ENCODE results near the gene CCDC86. TPM values are rescaled to one million over a fixed set of nuclear protein-coding genes. Genes with fewer than 3 reads are reported as not detected.

The CCDC86 gene
- total RNA-seq, 1 donor from 2014 or later = 88.2 TPM

DNA sequence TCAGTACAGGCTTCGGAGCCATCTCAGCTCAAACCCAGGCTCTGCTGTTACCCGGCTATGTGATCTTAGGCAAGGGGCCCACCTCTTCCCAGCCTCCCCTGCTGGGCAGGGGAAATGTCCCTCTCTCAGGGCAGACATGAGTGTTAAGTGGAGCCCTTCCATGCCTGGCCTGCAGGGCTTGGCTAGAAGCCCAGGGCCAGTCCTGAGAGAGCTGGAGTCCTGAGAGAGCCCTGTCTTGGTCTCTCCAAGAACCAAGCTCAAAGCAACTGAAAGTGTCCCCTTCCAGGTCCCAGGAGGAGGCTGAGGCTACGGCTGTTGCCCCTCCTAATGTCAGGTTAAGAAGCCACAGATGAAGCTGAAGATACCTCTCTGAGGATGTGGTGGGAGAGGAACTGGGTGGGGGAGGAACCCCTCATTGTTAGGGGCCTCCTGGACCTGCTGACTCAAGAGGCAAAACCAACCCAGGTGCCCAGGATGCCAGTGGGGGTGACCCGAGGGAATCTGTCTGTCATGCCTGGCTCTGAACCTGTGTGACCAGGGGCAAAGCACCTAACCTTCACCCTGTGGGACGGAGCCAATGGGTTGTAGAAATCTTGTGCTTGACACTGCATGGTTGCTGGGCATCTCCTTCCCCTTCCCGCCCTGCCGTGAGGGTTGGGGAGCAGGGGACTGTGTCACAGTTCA, 29.6 kb downstream of the CCDC86 start:
- DNase-seq (ENCODE audit: low spot score) = no peak
- H3K36me3 Mint-ChIP-seq (ENCODE audit: low read depth) = no peaks in the 10 kb centered on the region
- intact Hi-C loops (cut with micrococcal nuclease) = no loop called here
- H3K4me1 Mint-ChIP-seq (ENCODE audit: low read depth) = peaks cover 4% of the 10 kb centered on the region
- H3K27ac Mint-ChIP-seq = no peak overlapping the region
- no peaks in the 10 kb centered on the region for H3K27me3 Mint-ChIP-seq (ENCODE audit: insufficient read depth)
- H3K4me3 Mint-ChIP-seq = no peak overlapping the region
- no peaks in the 10 kb centered on the region for H3K9me3 Mint-ChIP-seq

DNA sequence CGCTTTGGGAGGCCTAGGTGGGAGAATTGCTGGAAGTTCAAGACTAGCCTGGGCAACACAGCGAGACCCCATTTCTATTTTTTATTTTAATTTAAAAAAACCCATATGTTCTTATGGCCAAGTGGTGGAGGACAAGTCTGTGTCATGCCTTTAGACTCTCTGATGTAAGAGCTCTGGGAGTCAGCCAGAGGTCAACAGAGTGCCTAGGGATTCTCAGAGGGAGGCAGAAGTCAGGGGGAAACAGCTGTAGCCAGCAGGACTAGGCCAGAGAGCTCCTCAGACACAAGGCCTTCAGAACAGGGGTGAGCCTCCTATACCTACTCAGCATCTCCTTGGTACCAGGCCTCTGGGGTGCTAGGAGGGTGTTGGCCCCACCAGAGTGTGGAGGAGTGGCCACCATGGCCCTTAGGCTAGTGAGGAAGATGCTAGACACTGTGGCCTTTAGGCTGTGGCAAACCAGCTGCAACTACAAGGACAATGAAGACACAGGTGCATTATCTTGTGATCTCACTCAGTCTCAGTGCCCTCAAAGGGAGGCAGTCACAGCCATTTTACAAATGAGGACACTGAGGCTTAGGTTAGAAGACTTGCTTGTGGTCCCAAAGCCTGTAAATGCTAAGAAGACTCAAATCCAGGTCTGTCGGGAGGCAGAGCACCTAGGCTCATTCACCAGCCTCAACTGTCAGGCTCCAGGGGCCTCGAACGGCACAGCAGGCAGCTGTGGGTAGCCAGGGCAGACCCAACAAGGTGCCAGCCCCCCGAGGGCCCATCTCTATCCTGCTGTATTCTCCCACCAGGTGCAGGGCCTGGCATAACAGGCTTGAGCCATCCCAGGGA, 30.4 kb downstream of the CCDC86 start:
- Mint-ChIP-seq H3K4me3 (no peak overlapping the region), H3K36me3 (ENCODE audit: low read depth) (peaks cover 3% of the 10 kb centered on the region), H3K27ac (no peak overlapping the region), H3K27me3 (ENCODE audit: insufficient read depth) (no peaks in the 10 kb centered on the region), H3K4me1 (ENCODE audit: low read depth) (peaks cover 4% of the 10 kb centered on the region), H3K9me3 (no peaks in the 10 kb centered on the region)
- no peak for DNase-seq (ENCODE audit: low spot score)
- intact Hi-C loops (cut with micrococcal nuclease) = no loop called here

DNA sequence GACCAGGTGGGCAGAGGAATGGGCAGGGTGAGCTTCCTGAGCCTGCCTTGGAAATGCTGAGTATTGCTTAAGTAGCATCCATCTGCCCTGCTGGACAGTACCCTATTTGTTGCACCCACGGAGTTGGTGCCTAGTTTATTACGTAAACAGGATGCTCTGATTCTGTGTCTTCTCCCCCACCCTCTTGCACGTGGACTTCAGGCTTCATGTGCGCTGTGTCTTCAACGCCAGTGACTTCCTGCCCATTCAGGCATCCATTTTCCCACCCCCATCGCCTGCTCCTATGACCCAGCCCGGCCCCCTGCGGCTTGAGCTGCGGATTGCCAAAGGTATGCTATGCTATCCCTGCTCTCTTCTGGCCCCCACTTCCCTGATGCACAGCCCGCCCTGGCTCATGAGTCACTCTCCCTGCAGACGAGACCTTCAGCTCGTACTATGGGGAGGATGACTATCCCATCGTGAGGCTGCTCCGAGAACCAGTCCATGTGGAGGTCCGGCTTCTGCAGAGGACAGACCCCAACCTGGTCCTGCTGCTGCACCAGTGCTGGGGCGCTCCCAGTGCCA, 31.1 kb downstream of the CCDC86 start:
- no peak overlapping the region for H3K4me3 Mint-ChIP-seq
- H3K4me1 Mint-ChIP-seq (ENCODE audit: low read depth) = peaks cover 4% of the 10 kb centered on the region
- no peak for DNase-seq (ENCODE audit: low spot score)

DNA sequence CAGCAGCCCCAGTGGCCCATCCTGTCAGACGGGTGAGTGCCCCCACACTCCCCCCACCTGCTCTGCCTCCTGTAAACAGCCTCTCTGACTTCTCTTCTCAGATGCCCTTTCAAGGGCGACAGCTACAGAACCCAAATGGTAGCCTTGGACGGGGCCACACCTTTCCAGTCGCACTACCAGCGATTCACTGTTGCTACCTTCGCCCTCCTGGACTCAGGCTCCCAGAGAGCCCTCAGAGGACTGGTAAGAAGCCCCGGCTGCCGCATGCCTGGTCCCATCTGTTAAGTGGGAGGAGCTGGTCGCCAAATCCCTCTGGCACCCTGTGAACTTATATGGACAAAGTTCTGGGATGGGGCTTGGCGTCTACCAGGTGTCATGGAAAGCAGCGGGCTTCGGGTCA, 31.6 kb downstream of the CCDC86 start:
- Mint-ChIP-seq H3K27me3 (ENCODE audit: insufficient read depth) (no peaks in the 10 kb centered on the region), H3K4me3 (no peak overlapping the region), H3K36me3 (ENCODE audit: low read depth) (peaks cover 9% of the 10 kb centered on the region), H3K4me1 (ENCODE audit: low read depth) (peaks cover 4% of the 10 kb centered on the region), H3K27ac (no peak overlapping the region), H3K9me3 (no peaks in the 10 kb centered on the region)
- intact Hi-C loops (cut with micrococcal nuclease) = no loop called here
- no peak for DNase-seq (ENCODE audit: low spot score)

More for the DNA sequence above, 31.1 kb downstream of the CCDC86 start:
- Mint-ChIP-seq H3K36me3 (ENCODE audit: low read depth) (peaks cover 8% of the 10 kb centered on the region), H3K27ac (no peak overlapping the region), H3K27me3 (ENCODE audit: insufficient read depth) (no peaks in the 10 kb centered on the region), H3K9me3 (no peaks in the 10 kb centered on the region)
- intact Hi-C loops (cut with micrococcal nuclease) = no loop called here

DNA sequence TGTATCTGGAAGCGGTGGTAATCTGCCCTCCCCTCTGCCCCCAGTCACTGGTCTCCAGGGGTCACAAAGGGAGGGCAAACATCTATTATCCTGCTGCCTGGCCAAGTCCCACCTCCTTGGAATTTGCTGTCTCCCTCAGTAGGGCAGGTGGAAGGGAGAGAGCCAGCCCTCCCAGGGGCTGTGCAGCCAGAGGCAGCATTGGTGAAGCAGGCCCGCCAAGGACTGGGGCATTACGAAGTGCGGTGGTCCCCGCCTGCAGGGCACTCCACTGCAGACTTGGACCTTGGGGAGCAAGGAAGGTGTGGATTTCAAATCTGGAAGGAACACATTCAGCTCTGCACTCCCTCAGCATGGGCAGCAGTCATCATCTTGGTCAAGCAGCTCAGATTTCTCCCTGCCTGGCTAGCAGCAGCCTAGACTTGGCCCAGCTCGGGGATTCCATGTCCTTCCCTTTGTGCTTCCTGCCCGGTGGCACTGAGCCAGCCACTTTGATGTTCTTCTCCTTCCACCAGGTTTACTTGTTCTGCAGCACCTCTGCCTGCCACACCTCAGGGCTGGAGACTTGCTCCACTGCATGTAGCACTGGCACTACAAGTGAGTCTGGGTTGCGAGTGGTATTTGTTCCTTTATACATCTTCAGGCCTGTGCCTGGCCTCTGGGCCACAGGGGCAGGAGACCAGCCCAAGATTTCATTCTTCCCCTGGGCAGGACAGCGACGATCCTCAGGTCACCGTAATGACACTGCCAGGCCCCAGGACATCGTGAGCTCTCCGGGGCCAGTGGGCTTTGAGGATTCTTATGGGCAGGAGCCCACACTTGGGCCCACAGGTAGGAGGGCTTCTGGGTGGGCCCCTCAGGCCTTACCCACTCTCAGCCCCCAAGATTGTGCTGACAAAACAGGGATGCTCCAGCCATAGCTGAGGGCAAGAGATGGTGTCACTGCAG, 32.8 kb downstream of the CCDC86 start:
- Mint-ChIP-seq H3K9me3 (no peaks in the 10 kb centered on the region), H3K27ac (no peak overlapping the region), H3K4me3 (no peak overlapping the region), H3K27me3 (ENCODE audit: insufficient read depth) (peaks cover 2% of the 10 kb centered on the region), H3K36me3 (ENCODE audit: low read depth) (peaks cover 13% of the 10 kb centered on the region), H3K4me1 (ENCODE audit: low read depth) (peaks cover 4% of the 10 kb centered on the region)
- DNase-seq (ENCODE audit: low spot score) = no peak
- intact Hi-C loops (cut with micrococcal nuclease) = no loop called here

DNA sequence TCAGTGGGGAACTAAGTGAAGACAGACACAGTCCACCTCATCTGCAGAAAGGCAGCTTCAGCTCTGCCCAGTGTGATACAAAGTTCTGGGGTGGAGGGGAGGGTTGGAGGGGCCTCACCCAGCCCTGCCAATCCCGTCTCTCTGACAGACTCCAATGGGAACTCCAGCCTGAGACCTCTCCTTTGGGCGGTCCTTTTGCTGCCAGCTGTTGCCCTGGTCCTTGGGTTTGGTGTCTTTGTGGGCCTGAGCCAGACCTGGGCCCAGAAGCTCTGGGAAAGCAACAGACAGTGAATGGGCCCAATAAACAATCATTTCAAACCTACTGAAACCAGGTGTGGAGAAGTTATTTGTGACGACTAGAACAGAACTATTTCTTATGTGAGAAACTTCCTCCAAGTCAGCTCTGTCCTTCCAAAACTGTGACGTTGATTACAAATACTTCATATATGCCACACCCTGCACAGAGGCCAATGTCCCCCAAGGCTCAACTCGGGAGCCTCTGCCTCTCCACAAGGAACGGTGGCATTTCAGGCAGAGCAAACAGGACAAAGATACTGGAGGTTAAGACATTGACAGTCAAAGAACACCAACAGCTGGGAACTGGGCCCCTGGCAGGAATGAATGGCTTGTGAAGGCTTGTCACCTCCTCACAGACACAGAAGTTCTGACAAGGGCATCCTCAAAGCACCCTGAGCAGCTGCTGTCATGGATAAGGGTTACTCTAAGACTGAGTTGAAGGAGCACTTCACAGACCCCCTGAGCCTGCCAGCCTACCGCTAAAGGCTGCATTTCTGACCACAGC, 33.7 kb downstream of the CCDC86 start:
- Mint-ChIP-seq H3K27me3 (ENCODE audit: insufficient read depth) (peaks cover 2% of the 10 kb centered on the region), H3K4me3 (no peak overlapping the region), H3K27ac (no peak overlapping the region), H3K4me1 (ENCODE audit: low read depth) (peaks cover 5% of the 10 kb centered on the region), H3K9me3 (no peaks in the 10 kb centered on the region), H3K36me3 (ENCODE audit: low read depth) (peaks cover 18% of the 10 kb centered on the region)
- intact Hi-C loops (cut with micrococcal nuclease) = no loop called here
- no peak for DNase-seq (ENCODE audit: low spot score)

DNA sequence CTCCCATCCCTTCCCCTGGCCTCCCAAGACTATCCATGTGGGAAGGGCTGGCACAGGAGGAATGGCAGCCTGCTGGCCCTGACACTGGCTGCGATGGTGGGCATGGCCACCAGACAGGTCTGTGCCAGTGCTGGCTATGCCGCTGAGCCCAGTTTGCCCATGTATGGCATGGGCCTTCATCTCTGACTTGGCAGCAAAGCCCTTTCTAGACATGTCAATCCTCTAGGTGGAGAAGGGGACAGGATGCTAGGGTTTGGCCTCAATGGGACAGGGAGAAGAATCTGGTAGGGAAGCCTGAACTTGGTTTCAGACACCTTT, 34.2 kb downstream of the CCDC86 start:
- no peak overlapping the region for H3K27ac Mint-ChIP-seq
- no peak overlapping the region for H3K4me3 Mint-ChIP-seq
- H3K9me3 Mint-ChIP-seq = no peaks in the 10 kb centered on the region
- DNase-seq (ENCODE audit: low spot score) = no peak
- H3K27me3 Mint-ChIP-seq (ENCODE audit: insufficient read depth) = peaks cover 2% of the 10 kb centered on the region
- intact Hi-C loops (cut with micrococcal nuclease) = no loop called here
- H3K36me3 Mint-ChIP-seq (ENCODE audit: low read depth) = peaks cover 20% of the 10 kb centered on the region
- H3K4me1 Mint-ChIP-seq (ENCODE audit: low read depth) = peaks cover 8% of the 10 kb centered on the region

DNA sequence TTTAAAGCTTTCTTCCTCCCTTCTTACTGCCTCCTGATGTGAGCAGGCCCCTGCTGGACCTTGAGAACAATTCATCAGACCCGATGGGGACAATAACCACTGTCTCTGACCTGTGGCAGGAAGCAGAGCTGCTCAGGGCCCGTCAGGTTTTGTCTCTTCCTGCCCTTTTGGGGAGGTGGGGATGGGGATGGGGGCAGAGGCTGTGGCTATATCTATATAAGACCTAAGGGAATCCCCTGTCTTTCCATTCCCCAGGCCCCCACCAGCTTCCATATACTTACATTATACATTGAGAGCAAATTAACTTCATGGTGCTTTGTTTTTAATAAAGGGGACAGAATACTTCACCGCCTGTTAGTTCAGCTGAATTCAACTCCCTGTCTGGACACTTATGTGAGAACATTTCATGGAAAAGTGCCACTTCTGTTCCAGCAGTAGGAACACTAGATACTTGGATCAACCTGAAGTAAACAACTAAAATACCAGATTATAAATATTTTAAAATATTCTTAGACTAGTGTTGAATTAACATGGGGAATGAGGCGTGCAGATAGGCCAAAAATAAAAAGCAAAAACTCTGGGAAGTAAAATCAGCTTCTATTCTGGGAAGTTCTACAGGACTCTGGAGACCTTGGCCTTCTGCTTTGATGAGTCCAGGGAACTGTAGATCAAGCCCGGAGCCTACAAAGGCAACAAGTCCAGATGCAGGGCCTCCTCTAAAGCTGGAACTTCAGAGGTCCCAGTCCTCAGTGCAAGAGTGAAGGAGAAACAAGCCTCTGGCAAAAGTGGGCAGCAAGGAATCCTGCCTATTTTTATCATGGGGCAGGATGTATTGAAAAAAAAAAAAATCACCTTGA, 36.6 kb downstream of the CCDC86 start:
- H3K9me3 Mint-ChIP-seq = no peaks in the 10 kb centered on the region
- H3K4me3 Mint-ChIP-seq = no peak overlapping the region
- peaks cover 2% of the 10 kb centered on the region for H3K27me3 Mint-ChIP-seq (ENCODE audit: insufficient read depth)
- peaks cover 4% of the 10 kb centered on the region for H3K4me1 Mint-ChIP-seq (ENCODE audit: low read depth)
- H3K36me3 Mint-ChIP-seq (ENCODE audit: low read depth) = peaks cover 20% of the 10 kb centered on the region
- DNase-seq (ENCODE audit: low spot score) = no peak
- intact Hi-C loops (cut with micrococcal nuclease) = no loop called here
- no peak overlapping the region for H3K27ac Mint-ChIP-seq

DNA sequence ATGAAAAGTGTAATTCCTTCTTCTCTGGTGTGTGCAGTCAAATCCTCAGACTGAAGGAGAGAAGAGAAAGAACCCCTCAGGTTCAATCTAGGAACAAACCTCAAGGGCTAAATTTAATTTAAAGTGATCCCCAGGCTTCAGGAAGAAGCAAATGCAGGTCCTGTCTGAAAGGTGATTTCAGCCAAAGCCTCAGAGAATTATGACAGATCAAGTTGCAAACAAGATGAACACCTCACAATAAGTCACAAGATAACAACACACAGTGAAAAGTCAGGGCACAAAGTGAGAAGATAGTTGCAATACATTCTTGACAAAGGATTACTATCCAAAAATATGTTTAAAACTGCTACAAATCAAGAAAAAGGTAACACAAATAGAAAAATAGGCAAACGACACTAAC, 37.2 kb downstream of the CCDC86 start:
- Mint-ChIP-seq H3K9me3 (no peaks in the 10 kb centered on the region), H3K4me3 (no peak overlapping the region), H3K27ac (no peak overlapping the region), H3K36me3 (ENCODE audit: low read depth) (peaks cover 20% of the 10 kb centered on the region), H3K4me1 (ENCODE audit: low read depth) (peaks cover 4% of the 10 kb centered on the region), H3K27me3 (ENCODE audit: insufficient read depth) (peaks cover 2% of the 10 kb centered on the region)
- intact Hi-C loops (cut with micrococcal nuclease) = no loop called here
- DNase-seq (ENCODE audit: low spot score) = no peak

DNA sequence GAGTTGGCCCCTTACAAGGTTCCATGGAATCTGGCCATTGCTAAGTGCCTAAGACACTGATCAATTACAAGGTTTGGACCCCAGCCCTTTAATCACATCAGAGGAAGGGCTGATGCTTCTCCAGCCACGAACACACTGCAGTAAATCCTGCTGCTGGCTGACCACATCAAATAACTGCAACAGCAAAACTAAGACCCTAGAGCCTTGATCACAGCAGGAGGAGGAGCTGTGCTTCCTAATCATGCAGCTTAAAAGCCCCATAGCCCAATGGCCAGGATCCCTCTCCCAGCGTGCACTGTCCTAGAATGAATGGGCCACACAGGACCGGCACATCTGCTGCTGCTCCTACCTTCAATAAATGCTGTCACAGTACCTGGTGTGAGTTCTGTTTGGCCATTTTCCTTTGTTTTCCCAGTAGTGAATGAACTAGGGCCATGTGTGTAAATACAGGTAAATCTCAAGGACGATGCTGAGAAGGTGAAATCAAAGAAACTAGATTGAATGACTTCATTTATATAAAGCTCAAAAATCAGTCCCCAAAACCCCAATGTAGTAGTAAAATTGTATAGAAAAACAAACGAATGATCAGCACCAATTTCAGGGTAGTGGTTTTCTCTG, 38.2 kb downstream of the CCDC86 start:
- Mint-ChIP-seq H3K27me3 (ENCODE audit: insufficient read depth) (peaks cover 2% of the 10 kb centered on the region), H3K27ac (no peak overlapping the region), H3K4me3 (no peak overlapping the region), H3K4me1 (ENCODE audit: low read depth) (peaks cover 4% of the 10 kb centered on the region), H3K36me3 (ENCODE audit: low read depth) (peaks cover 20% of the 10 kb centered on the region), H3K9me3 (no peaks in the 10 kb centered on the region)
- DNase-seq (ENCODE audit: low spot score) = no peak
- intact Hi-C loops (cut with micrococcal nuclease) = no loop called here

DNA sequence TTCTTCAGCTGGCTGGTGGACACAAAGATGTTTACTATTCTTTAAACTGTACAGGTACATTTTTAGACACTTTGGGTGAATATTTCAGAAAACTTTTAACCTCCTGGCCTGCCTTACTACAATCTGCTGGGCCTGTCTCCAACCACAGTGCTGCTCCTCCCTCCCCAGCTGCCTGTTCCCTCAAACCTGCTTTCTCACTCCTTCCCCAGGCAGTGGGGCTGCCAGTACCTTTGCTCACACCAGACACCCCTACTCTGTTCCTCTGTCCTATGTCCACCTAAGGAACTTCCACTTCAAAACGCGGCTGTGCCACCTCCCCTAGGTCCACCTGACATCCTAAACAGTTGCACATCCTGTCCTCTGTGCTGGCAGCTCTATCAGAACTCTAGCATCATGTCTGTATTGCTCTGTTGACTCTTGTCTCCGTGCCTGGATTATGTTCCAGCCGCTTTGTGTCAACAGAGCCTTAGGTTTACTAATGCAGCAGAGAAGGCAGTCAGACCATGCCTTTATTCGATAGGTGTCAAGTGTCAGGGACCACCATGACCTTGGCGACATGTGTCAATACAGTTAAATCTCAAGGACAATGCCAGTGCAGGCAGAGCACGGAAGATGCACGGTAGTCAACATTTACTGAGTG, 38.9 kb downstream of the CCDC86 start:
- peaks cover 4% of the 10 kb centered on the region for H3K4me1 Mint-ChIP-seq (ENCODE audit: low read depth)
- no peak for DNase-seq (ENCODE audit: low spot score)
- no peaks in the 10 kb centered on the region for H3K9me3 Mint-ChIP-seq
- no peak overlapping the region for H3K27ac Mint-ChIP-seq
- H3K27me3 Mint-ChIP-seq (ENCODE audit: insufficient read depth) = peaks cover 2% of the 10 kb centered on the region
- H3K4me3 Mint-ChIP-seq = no peak overlapping the region
- H3K36me3 Mint-ChIP-seq (ENCODE audit: low read depth) = peaks cover 23% of the 10 kb centered on the region
- intact Hi-C loops (cut with micrococcal nuclease) = no loop called here
